Measurements from ENCODE around the gene IRF2BPL. TPM values are rescaled to one million over a fixed set of nuclear protein-coding genes. Genes with fewer than 3 reads are reported as not detected.
"Not testable (repeated sequence)": the region's sequence is repeated elsewhere in the genome, so short reads cannot be mapped to it uniquely, and the experiment has no call there.

Gene IRF2BPL
- total RNA-seq, 1 experiment from 2014 or later, result 51.2 TPM

DNA sequence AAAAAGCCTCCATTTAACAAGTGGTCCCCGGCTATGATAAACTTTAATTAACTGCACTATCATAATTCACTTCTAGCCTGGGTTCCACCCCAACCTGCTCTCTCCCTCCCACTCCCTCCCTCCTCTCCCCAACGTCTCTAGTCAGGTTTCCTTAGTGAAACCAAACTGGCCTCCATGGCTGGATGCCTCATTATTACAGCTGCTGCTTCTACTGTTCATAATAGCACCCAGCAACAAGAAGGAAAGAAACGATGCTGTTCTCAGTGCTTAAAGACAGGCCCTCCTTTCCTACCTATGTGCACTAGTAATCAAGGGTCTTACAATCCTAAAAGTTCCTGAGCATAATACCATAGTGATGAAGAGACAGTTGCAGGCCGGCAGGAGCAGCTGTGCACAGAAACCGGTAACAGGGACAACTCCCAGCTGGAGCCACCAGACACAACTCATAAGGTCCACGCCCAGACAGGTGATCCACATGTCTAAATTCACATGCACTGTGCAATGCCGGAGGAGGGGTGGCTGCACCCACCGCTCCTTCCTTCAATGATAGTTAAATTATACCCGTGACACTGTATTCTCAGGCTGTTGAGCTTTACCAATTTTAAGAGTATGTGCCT, 6.2 kb downstream of the IRF2BPL start:
- Histone ChIP-seq H3K36me3 (ENCODE audit: insufficient read depth, low read length, poor library complexity, severe bottlenecking) (peaks cover 26% of the 10 kb centered on the region), H3K27ac (ENCODE audit: low read depth, low read length, poor library complexity, severe bottlenecking) (no peak overlapping the region), H3K4me3 (ENCODE audit: low read depth, low read length, poor library complexity, severe bottlenecking) (no peak overlapping the region), H3K9me3 (ENCODE audit: low read depth, low read length, poor library complexity, severe bottlenecking) (no peaks in the 10 kb centered on the region), H3K27me3 (replicated peaks; ENCODE audit: insufficient read depth, low read depth, low read length, poor library complexity) (no peaks in the 10 kb centered on the region), H3K4me1 (ENCODE audit: insufficient read depth, low read length, poor library complexity, severe bottlenecking) (peaks cover 25% of the 10 kb centered on the region)
- BruUV-seq (replicated peaks), result no TSS peak
- no peak for DNase-seq (ENCODE audit: low spot score)
- POLR2A ChIA-PET (ENCODE audit: low non-redundant PET), result interaction anchor here (1.0 kb wide), 1 partner anchor 102 kb away, joined by 9 read pairs; no protein-coding TSS in a partner anchor
- TF ChIP-seq, protein P1, sequence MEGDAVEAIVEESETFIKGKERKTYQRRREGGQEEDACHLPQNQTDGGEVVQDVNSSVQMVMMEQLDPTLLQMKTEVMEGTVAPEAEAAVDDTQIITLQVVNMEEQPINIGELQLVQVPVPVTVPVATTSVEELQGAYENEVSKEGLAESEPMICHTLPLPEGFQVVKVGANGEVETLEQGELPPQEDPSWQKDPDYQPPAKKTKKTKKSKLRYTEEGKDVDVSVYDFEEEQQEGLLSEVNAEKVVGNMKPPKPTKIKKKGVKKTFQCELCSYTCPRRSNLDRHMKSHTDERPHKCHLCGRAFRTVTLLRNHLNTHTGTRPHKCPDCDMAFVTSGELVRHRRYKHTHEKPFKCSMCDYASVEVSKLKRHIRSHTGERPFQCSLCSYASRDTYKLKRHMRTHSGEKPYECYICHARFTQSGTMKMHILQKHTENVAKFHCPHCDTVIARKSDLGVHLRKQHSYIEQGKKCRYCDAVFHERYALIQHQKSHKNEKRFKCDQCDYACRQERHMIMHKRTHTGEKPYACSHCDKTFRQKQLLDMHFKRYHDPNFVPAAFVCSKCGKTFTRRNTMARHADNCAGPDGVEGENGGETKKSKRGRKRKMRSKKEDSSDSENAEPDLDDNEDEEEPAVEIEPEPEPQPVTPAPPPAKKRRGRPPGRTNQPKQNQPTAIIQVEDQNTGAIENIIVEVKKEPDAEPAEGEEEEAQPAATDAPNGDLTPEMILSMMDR (conservative IDR thresholded peaks at IDR 0.05; ENCODE audit: low read depth, low read length), result no peak
- TF ChIP-seq EZH2 (IDR thresholded peaks at IDR 0.05; ENCODE audit: borderline replicate concordance, low read depth, low read length, poor library complexity, severe bottlenecking), result no peak
- CTCF ChIA-PET, result interaction anchor here (0.6 to 1.2 kb wide), 2 partner anchors 36 to 68 kb away, joined by 3 to 5 read pairs; no protein-coding TSS in a partner anchor
- intact Hi-C loops (cut with micrococcal nuclease; ENCODE audit: unreplicated experiment), result loop anchor here (2.0 kb wide), 2 partner anchors 30 to 66 kb away; no protein-coding TSS in a partner anchor

DNA sequence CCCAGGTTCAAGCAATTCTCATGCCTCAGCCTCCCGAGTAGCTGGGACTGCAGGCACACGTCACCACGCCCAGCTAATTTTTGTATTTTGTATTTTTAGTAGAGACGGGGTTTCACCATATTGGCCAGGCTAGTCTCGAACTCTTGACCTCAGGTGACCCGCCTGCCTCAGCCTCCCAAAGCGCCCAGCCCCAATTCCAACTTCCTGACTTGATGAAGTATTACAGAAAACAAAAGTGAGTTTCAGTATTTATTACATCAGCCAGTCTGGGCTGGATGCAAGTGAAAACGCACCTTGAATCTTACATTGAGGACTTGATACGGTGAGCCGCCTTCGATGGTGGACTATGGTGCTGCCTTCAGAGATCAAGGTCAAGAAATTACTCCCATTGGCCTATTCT, 7.1 kb downstream of the IRF2BPL start:
- intact Hi-C loops (cut with micrococcal nuclease; ENCODE audit: unreplicated experiment); H3K27me3 ChIP-seq (replicated peaks; ENCODE audit: insufficient read depth, low read depth, low read length, poor library complexity); H3K4me3 ChIP-seq (ENCODE audit: low read depth, low read length, poor library complexity, severe bottlenecking); DNase-seq (ENCODE audit: low spot score); H3K9me3 ChIP-seq (ENCODE audit: low read depth, low read length, poor library complexity, severe bottlenecking); H3K27ac ChIP-seq (ENCODE audit: low read depth, low read length, poor library complexity, severe bottlenecking); BruUV-seq (replicated peaks): not testable (repeated sequence)
- POLR2A ChIA-PET (ENCODE audit: low non-redundant PET), result interaction anchor here (1.0 kb wide), 1 partner anchor 101 kb away, joined by 9 read pairs; no protein-coding TSS in a partner anchor
- Histone ChIP-seq H3K36me3 (ENCODE audit: insufficient read depth, low read length, poor library complexity, severe bottlenecking) (peaks cover 26% of the 10 kb centered on the region), H3K4me1 (ENCODE audit: insufficient read depth, low read length, poor library complexity, severe bottlenecking) (peaks cover 25% of the 10 kb centered on the region)
- CTCF ChIA-PET, result interaction anchor here (0.6 to 1.2 kb wide), 2 partner anchors 37 to 67 kb away, joined by 3 to 5 read pairs; no protein-coding TSS in a partner anchor

DNA sequence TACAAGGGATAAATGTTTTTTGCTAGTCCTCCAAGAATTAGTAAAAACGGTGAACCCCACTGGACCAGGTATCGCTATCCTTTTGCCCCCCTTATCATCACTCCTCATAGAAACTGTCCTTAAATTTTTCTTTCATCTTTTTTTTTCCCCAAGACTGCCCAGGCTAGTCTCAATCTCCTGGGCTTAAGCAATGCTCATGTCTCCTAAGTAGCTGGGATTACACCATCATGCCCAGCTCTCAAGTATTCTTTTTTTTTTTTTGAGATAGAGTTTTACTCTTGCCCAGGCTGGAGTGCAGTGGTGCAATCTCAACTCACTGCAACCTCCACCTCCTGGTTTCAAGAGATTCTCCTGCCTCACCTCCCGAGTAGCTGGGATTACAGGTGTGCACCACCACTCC, 9.7 kb downstream of the IRF2BPL start:
- Histone ChIP-seq H3K4me1 (ENCODE audit: insufficient read depth, low read length, poor library complexity, severe bottlenecking) (peaks cover 21% of the 10 kb centered on the region), H3K9me3 (ENCODE audit: low read depth, low read length, poor library complexity, severe bottlenecking) (no peaks in the 10 kb centered on the region), H3K36me3 (ENCODE audit: insufficient read depth, low read length, poor library complexity, severe bottlenecking) (peaks cover under 1% of the 10 kb centered on the region), H3K4me3 (ENCODE audit: low read depth, low read length, poor library complexity, severe bottlenecking) (no peak overlapping the region), H3K27ac (ENCODE audit: low read depth, low read length, poor library complexity, severe bottlenecking) (no peak overlapping the region), H3K27me3 (replicated peaks; ENCODE audit: insufficient read depth, low read depth, low read length, poor library complexity) (no peaks in the 10 kb centered on the region)
- TF ChIP-seq, protein P1 (conservative IDR thresholded peaks at IDR 0.05; ENCODE audit: low read depth, low read length), result no peak
- no peak for TF ChIP-seq EZH2 (IDR thresholded peaks at IDR 0.05; ENCODE audit: borderline replicate concordance, low read depth, low read length, poor library complexity, severe bottlenecking)
- BruUV-seq (replicated peaks), result no TSS peak
- CTCF ChIA-PET, result no interaction called here
- intact Hi-C loops (cut with micrococcal nuclease; ENCODE audit: unreplicated experiment), result no loop called here
- POLR2A ChIA-PET (ENCODE audit: low non-redundant PET), result no interaction called here
- DNase-seq (ENCODE audit: low spot score), result no peak

DNA sequence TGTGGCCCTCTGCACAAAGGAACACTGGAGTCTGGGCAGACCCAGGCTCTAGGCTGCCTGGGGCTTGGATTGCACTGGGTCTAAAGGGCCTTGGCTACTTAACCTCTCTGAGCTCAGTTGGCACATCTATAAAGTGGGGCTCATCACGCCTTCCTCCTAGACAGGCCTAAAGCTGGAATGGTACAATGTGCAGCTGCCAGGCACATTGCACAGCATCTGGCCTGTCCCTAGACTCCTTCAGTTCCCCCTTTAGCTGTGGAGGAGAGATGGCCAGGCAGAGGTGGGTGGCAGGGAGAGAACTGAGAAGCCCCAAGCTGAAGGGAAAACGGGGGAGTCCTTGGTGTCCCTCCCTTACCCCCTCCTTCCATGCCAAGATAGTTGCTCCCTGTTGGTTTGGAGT, 10.8 kb downstream of the IRF2BPL start:
- POLR2A ChIA-PET (ENCODE audit: low non-redundant PET), result no interaction called here
- Histone ChIP-seq H3K4me1 (ENCODE audit: insufficient read depth, low read length, poor library complexity, severe bottlenecking) (peaks cover 10% of the 10 kb centered on the region), H3K4me3 (ENCODE audit: low read depth, low read length, poor library complexity, severe bottlenecking) (no peak overlapping the region), H3K36me3 (ENCODE audit: insufficient read depth, low read length, poor library complexity, severe bottlenecking) (no peaks in the 10 kb centered on the region), H3K9me3 (ENCODE audit: low read depth, low read length, poor library complexity, severe bottlenecking) (no peaks in the 10 kb centered on the region), H3K27me3 (replicated peaks; ENCODE audit: insufficient read depth, low read depth, low read length, poor library complexity) (no peaks in the 10 kb centered on the region), H3K27ac (ENCODE audit: low read depth, low read length, poor library complexity, severe bottlenecking) (no peak overlapping the region)
- CTCF ChIA-PET, result no interaction called here
- DNase-seq (ENCODE audit: low spot score), result no peak
- no TSS peak for BruUV-seq (replicated peaks)
- intact Hi-C loops (cut with micrococcal nuclease; ENCODE audit: unreplicated experiment), result no loop called here
- TF ChIP-seq, protein P1 (conservative IDR thresholded peaks at IDR 0.05; ENCODE audit: low read depth, low read length), result no peak
- no peak for TF ChIP-seq EZH2 (IDR thresholded peaks at IDR 0.05; ENCODE audit: borderline replicate concordance, low read depth, low read length, poor library complexity, severe bottlenecking)

Measured in A673 (cell line).